Measurements from ENCODE around the gene ATP6V0D1.

ATP6V0D1 gene

GRCh38 chr16:67447508-67448076 lies 33.4 kb downstream of the ATP6V0D1 start:
- Histone ChIP-seq H4K20me1 (ENCODE audit: insufficient read depth, low read length) (no peaks in the 10 kb centered on the region), H3K36me3 (ENCODE audit: insufficient read depth, low read length) (peaks cover 33% of the 10 kb centered on the region; the same call in 1 of the 2 replicates), H3K4me2 (ENCODE audit: low read length) (no peak overlapping the region), H3K27me3 (ENCODE audit: insufficient read depth, low read length) (no peaks in the 10 kb centered on the region), H3K79me2 (ENCODE audit: insufficient read depth, low read length) (no peaks in the 10 kb centered on the region), H3K9me2 (ENCODE audit: low read depth, low read length) (no peaks in the 10 kb centered on the region), H2AFZ (ENCODE audit: low read length) (no peak overlapping the region), H3K9me3 (ENCODE audit: low read length) (no peaks in the 10 kb centered on the region), H3K27ac (ENCODE audit: low read depth, low read length, poor library complexity, severe bottlenecking) (no peak overlapping the region), H3K4me3 (ENCODE audit: low read depth, low read length, poor library complexity, severe bottlenecking) (no peak overlapping the region), H3F3A (ENCODE audit: insufficient read depth, low read length) (no peaks in the 10 kb centered on the region), H3K4me1 (ENCODE audit: insufficient read depth, low read length, severe bottlenecking) (no peaks in the 10 kb centered on the region), H3K9ac (ENCODE audit: low read length) (no peak overlapping the region)
- TF ChIP-seq, protein P1, sequence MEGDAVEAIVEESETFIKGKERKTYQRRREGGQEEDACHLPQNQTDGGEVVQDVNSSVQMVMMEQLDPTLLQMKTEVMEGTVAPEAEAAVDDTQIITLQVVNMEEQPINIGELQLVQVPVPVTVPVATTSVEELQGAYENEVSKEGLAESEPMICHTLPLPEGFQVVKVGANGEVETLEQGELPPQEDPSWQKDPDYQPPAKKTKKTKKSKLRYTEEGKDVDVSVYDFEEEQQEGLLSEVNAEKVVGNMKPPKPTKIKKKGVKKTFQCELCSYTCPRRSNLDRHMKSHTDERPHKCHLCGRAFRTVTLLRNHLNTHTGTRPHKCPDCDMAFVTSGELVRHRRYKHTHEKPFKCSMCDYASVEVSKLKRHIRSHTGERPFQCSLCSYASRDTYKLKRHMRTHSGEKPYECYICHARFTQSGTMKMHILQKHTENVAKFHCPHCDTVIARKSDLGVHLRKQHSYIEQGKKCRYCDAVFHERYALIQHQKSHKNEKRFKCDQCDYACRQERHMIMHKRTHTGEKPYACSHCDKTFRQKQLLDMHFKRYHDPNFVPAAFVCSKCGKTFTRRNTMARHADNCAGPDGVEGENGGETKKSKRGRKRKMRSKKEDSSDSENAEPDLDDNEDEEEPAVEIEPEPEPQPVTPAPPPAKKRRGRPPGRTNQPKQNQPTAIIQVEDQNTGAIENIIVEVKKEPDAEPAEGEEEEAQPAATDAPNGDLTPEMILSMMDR (IDR thresholded peaks at IDR 0.05; ENCODE audit: low read length), result peak; percentile 65
- TF ChIP-seq EZH2 (IDR thresholded peaks at IDR 0.05; ENCODE audit: borderline replicate concordance, low read length), result no peak

- Histone ChIP-seq H3K27ac (ENCODE audit: low read depth, low read length, poor library complexity, severe bottlenecking) (no peak overlapping the region), H3K79me2 (ENCODE audit: insufficient read depth, low read length) (no peaks in the 10 kb centered on the region), H2AFZ (ENCODE audit: low read length) (no peak overlapping the region), H4K20me1 (ENCODE audit: insufficient read depth, low read length) (no peaks in the 10 kb centered on the region), H3K9ac (ENCODE audit: low read length) (no peak overlapping the region), H3K4me2 (ENCODE audit: low read length) (no peak overlapping the region), H3F3A (ENCODE audit: insufficient read depth, low read length) (no peaks in the 10 kb centered on the region), H3K9me3 (ENCODE audit: low read length) (no peaks in the 10 kb centered on the region), H3K4me3 (ENCODE audit: low read depth, low read length, poor library complexity, severe bottlenecking) (no peak overlapping the region), H3K36me3 (ENCODE audit: insufficient read depth, low read length) (peaks cover 32% of the 10 kb centered on the region; the same call in 1 of the 2 replicates), H3K9me2 (ENCODE audit: low read depth, low read length) (no peaks in the 10 kb centered on the region), H3K4me1 (ENCODE audit: insufficient read depth, low read length, severe bottlenecking) (no peaks in the 10 kb centered on the region), H3K27me3 (ENCODE audit: insufficient read depth, low read length) (no peaks in the 10 kb centered on the region)
- TF ChIP-seq, protein P1 (IDR thresholded peaks at IDR 0.05; ENCODE audit: low read length), result no peak
- no peak for TF ChIP-seq EZH2 (IDR thresholded peaks at IDR 0.05; ENCODE audit: borderline replicate concordance, low read length)
Measured at GRCh38 chr16:67446968-67447507, 33.9 kb downstream of the ATP6V0D1 start.

- H3K79me2 ChIP-seq (ENCODE audit: insufficient read depth, low read length), result no peaks in the 10 kb centered on the region
- H4K20me1 ChIP-seq (ENCODE audit: insufficient read depth, low read length), result no peaks in the 10 kb centered on the region
- H3K36me3 ChIP-seq (ENCODE audit: insufficient read depth, low read length), result peaks cover 26% of the 10 kb centered on the region; the same call in 1 of the 2 replicates
- H3K4me2 ChIP-seq (ENCODE audit: low read length), result no peak overlapping the region
- no peak overlapping the region for H3K4me3 ChIP-seq (ENCODE audit: low read depth, low read length, poor library complexity, severe bottlenecking)
- TF ChIP-seq, protein P1 (IDR thresholded peaks at IDR 0.05; ENCODE audit: low read length), result no peak
- H3K27me3 ChIP-seq (ENCODE audit: insufficient read depth, low read length), result no peaks in the 10 kb centered on the region
- no peak overlapping the region for H3K9ac ChIP-seq (ENCODE audit: low read length)
- H3K9me2 ChIP-seq (ENCODE audit: low read depth, low read length), result no peaks in the 10 kb centered on the region
- no peak overlapping the region for H3K27ac ChIP-seq (ENCODE audit: low read depth, low read length, poor library complexity, severe bottlenecking)
- H3K4me1 ChIP-seq (ENCODE audit: insufficient read depth, low read length, severe bottlenecking), result no peaks in the 10 kb centered on the region
- no peaks in the 10 kb centered on the region for H3K9me3 ChIP-seq (ENCODE audit: low read length)
- H2AFZ ChIP-seq (ENCODE audit: low read length), result no peak overlapping the region
- H3F3A ChIP-seq (ENCODE audit: insufficient read depth, low read length), result no peaks in the 10 kb centered on the region
Measured at GRCh38 chr16:67445913-67446907, 34.7 kb downstream of the ATP6V0D1 start.
